HTERT RPE-1 (cell line): ENCODE results near the gene SDF4.
"Not testable (repeated sequence)": the region's sequence is repeated elsewhere in the genome, so short reads cannot be mapped to it uniquely, and the experiment has no call there.

ENCODE experiments used
- in situ Hi-C: fragments of 300-500 bp; cut with MboI; formaldehyde crosslinking; loops from 4 replicates; pipeline ENCODE4 v1.14.3; 2020; ENCODE audit warnings: low sequenced_read_pairs

SDF4 gene

GRCh38 chr1:1199961-1200875 is 31.6 kb downstream of the SDF4 start:
- in situ Hi-C loops: no loop called here

GRCh38 chr1:1199141-1199960 is 32.5 kb downstream of the SDF4 start:
- in situ Hi-C loops: no loop called here

DNA sequence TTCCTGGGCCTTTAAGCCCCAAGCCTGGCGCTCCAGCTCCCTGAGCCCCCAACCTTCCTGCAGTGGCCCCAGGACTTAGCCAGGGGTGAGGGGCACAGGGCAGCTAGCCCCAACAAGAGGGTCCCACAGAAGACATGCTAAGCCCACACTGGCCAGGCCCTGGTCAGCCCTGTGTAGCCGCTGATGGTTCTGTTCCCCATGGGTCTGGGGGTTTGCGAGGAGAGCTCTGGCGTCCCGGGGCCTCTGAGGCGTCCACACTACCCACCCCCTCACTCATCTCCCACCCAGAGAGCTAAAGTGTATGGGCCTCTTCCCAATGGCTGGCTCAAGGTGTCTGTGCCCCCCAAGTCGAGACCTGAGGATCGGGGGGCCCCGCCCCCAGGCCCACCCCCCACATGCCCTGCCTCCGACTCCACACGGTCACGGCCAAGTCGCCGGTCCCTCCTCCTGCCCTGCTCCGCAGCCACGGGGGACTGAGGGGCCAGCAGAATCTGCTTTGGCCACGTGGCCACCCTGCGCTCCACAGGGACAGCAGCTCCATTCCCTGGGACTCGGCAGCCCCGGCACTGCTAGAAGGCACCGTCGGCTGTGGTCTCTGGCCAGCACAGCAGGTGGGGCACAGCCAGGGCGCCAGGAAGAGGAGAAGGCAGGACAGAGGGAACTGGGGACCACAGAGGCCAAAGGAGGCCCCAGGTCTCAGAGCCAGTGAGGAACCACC is 33.2 kb downstream of the SDF4 start:
- in situ Hi-C loops: no loop called here

DNA sequence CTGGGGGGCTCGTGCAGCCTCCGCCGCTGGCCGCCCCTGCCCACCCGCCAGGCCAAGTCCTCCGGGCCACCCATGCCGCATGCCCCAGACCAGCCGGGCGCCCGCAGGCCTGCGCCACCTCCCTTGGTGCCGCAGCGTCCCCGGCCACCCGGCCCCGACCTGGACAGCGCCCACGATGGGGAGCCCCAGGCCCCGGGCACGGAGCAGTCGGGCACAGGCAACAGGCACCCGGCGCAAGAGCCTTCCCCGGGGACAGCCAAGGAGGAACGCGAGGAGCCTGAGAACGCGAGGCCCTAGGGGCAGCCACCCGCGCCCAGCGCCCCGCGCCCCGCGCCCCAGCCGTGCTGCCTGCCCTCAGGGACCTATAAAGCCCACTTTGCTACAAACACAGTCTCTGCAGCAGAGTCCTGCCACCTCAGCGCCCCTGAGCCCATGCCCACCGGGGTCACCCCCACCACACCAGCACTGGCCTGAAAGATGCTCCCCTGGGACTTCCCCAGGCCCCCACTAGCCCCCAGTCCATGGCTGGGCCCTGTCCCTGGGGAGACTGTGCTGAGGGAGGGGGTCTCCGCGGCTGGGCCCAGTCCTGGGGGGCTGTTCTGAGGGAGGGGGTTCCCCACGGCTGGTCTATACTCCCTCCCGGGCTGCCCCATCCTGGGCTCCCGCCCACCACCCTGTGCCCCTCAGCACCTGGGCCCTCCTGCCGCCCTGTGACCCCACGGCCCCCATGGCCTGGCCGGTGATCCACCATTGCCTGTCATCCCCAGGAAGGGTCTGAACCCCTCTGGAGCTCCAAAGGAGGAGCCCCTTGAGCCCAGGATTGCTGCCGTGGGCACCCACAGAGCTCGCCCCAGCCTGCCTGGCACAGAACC is 34.0 kb downstream of the SDF4 start:
- in situ Hi-C loops: no loop called here

DNA sequence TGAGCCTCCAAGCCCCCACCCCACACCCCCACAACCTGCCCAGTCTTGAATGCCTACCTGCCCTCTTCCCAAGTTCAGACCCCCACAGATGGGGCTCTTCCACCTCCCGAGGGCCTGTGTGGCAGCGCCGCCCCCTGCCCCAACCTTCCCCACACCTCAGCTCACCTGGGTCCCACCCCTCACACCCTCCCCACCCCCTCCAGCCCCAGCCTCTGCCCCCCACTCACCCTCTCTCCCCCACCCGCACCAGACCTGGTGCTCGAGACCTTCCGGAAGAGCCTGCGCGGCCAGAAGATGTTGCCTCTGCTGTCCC is 34.7 kb downstream of the SDF4 start:
- in situ Hi-C loops: no loop called here

- in situ Hi-C loops: no loop called here
Observed at GRCh38 chr1:1196431-1197187, 35.2 kb downstream of the SDF4 start.

DNA sequence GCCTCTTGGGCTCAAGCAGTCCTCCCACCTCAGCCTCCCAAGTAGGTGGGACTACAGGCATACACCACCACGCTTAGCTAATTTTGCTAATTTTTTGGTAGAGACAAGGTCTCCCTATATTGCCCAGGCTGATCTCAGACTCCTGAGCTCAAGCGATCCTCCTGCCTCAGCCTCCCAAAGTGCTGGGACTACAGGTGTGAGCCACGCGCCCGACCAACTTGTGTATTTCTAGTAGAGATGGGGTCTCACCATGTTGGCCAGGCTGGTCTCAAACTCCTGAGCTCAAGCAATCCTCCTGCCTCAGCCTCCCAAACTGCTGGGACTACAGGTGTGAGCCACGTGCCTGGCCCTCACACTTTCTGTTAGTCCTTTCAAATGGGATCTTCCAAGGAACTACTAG is 36.1 kb downstream of the SDF4 start:
- in situ Hi-C loops: not testable (repeated sequence)

DNA sequence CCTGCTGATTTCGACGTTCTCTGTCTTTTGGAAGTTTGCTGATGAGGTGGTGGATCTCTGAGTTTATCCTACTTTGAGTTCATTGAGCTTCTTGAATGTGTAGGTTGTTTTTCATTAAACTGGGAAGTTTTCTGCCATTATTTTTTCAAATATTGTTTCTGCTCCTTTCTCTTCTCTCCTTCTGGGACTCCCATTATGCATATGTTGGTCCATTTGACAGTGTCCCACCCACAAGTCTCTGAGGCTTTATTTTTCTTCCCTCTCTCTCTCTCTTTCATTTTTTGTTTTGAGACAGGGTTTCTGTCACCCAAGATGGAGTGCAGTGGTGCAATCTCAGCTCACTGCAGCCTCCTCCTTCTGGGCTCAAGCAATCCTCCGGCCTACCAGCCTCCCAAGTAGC is 37.1 kb downstream of the SDF4 start:
- in situ Hi-C loops: no loop called here

- in situ Hi-C loops: no loop called here
Observed at GRCh38 chr1:1191734-1192133, 40.1 kb downstream of the SDF4 start.

DNA sequence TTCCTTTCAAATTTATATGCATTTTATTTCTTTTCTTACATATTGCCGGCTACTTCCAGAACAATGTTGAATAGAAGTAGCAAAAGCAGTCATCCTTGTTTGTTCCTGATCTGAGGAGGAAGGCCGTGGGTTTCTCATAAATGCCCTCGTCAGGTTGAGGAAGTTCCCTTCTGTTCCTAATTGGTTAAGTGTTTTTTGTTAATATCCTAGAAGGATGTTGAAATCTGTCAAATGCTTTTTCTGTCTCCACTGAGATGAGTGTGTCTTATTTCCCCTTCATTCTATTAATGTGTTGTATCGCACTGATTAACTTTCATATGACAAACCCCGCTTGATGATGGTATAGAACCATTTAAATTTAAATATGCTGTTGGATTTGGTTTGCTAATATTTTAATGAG is 42.7 kb downstream of the SDF4 start:
- in situ Hi-C loops: no loop called here

DNA sequence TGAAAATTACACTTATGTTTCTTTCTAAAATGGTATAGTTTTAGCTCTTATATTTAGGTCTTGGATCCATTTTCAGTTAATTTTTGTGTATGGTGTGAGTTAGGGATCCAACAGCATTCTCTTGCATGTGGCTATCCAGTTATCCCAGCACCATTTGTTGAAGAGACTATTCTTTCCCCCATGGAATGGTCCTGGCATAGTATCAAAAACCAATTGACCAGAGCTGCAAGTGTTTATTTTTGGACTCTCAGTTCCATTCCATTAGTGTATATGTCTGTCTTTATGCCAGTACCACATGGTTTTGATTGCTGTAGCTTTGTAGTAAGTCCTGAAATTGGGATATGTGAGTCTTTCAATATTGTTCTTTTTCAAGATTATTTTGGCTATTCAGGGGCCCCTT is 43.9 kb downstream of the SDF4 start:
- in situ Hi-C loops: no loop called here

GRCh38 chr1:1185101-1185765 is 46.6 kb downstream of the SDF4 start:
- in situ Hi-C loops: no loop called here

DNA sequence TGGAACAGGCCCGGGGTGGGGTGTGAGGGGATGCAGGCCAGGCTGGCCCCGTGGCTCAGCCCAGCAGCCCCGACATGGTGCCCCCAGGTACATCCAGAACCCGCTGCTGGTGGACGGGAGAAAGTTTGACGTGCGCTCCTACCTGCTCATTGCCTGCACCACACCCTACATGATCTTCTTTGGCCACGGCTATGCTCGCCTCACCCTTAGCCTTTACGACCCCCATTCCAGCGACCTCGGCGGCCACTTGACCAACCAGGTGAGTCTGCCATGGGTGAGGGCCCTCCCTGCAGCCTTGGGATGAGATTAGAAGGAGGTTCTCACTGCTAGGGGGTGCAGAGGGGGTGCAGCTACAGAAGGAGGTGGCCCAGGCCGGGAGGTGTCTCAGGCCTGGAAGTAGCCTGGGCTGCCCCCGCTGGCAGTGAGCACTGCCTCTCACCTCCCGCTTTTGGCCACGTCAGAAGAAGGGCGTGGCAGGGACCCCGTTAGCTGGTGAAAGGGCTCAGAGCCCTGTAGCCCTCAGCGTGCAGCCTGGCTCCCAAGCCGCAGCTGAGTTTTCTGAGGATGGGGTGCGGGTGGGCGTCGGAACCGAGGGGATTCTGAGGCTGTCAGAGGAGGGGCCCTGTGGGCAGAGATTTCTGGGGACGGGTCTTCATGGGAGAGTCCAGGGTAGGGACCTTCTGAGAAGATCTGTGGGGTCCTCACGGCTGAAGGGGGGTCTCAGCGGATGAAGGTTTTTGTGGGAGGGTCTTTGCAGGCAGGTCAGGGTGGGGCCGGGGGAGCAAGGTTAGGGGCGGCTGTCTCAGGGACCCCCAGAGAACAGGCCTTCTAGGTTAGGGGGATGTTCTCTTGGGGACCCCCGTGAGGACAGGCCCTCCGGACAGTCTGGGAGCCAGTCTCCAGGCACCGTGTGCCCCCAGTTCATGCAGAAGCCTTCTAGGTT is 47.7 kb downstream of the SDF4 start:
- in situ Hi-C loops: no loop called here

GRCh38 chr1:1183221-1183747 is 48.5 kb downstream of the SDF4 start:
- in situ Hi-C loops: no loop called here

- in situ Hi-C loops: no loop called here
Observed at GRCh38 chr1:1182491-1183220, 49.1 kb downstream of the SDF4 start.

- in situ Hi-C loops: no loop called here
Observed at GRCh38 chr1:1181938-1182410, 49.8 kb downstream of the SDF4 start.
